ENCODE results near the gene KCNE2. TPM values are rescaled to one million over a fixed set of nuclear protein-coding genes. Genes with fewer than 3 reads are reported as not detected.

The KCNE2 gene, protein sequence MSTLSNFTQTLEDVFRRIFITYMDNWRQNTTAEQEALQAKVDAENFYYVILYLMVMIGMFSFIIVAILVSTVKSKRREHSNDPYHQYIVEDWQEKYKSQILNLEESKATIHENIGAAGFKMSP
- total RNA-seq, result not detected in 2 replicates

DNA sequence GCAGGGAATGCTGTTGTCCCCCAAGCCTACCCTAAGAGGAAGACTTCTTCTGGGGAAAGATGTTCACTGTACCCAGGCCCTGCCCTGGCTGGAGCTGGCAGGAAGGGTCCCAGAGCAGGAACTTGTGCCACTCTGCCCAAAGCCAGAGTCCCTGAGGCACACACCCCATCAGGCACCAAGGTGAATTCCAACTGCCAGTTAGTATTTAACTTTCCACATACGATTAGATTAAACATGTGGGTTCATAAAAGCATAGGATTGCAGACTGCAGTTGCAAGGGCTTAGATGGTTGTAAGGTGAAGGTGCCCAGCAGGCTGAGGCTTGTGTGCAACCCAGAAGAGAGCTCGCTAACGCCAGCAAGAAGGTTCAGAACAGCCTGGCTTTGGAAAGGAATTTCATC, at the start of gene KCNE2:
Gene KCNE2, plus strand, starts transcription at position 274 of the 400 bp plus-strand sequence. CDS start 6,473 bp downstream, outside the sequence.

DNA sequence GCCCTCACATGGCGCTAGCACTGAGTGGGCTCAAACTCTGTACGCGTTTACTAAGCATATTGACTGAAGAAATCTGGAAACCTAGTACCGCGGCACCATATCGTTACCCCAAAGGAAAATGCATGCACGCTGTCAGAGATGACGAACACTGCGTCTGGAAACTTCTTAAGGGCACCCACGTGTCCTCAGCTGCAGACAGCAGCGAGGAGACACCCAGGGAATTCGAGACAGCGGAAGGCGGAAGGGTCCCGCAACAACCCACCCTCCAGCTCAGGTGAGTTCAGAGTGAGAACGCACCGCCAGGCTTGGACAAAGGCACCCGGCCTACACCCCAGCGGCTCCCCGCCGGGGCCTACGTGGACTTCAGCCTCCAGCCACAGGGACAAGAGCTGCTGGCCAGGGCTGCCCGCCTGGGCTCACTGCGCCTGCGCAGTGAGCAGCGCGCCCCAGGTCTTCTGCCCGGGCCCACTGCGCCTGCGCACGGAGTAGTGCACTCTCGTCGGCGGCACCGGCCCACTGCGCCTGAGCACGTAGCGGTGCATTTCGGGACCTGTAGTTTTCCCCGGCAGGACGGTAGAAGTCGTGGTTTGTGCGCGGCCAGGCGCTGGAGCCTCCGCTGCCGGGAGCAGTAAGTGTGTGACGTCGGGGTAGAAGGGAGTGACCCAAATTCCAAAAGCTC, 11.3 kb downstream of the KCNE2 start, which contains the start of gene SMIM11:
Gene SMIM11, plus strand, starts transcription at position 568 of the 679 bp plus-strand sequence. CDS start 3,998 bp downstream, outside the sequence.

Other genes with a start within 250 kb of the KCNE2 start
- gene SMIM11, start 11.5 kb downstream of the KCNE2 start, total RNA-seq, result 3.4 and 7.5 TPM in 2 replicates
- not detected in 2 replicates for gene SMIM34, start 59.9 kb downstream of the KCNE2 start, total RNA-seq
- gene KCNE1, start 148.2 kb downstream of the KCNE2 start, total RNA-seq, result 0.09 and 0.18 TPM in 2 replicates

All from endothelial cell of coronary artery (primary cell).